Right ventricle myocardium inferior (tissue), 1 donor: Measurements from ENCODE around the gene IGLL1. TPM values are rescaled to one million over a fixed set of nuclear protein-coding genes. Genes with fewer than 3 reads are reported as not detected.
"Not testable (repeated sequence)": the region's sequence is repeated elsewhere in the genome, so short reads cannot be mapped to it uniquely, and the experiment has no call there.

Experiments
- ATAC-seq: fragments of 200-7000 bp; cut with Tn5 transposase; one replicate; pipeline ENCODE4 v1.9.1; 2020; ENCODE audit warnings: mild to moderate bottlenecking, moderate library complexity
- DNase-seq: peaks from one replicate; pipeline ENCODE4 v3.0.0; 2021; ENCODE audit errors: missing footprints
- intact Hi-C: fragments of 100-400 bp; cut with DNase I; formaldehyde crosslinking; loops from one replicate; pipeline ENCODE4 v1.11.0; 2022
- total RNA-seq: library from RNA; stranded (reverse); fragmentation: NEBNext Ultra II Directional; extraction: Animal tissue kit (Norgen Biotek cat#: 25700); gene quantifications from one replicate; pipeline ENCODE4 v1.2.1, GENCODE V29; 2021
- donor health status: DM: no; HTN: yes; CAD: no; lungs with severe emphysema.

The IGLL1 gene
- total RNA-seq, 1 donor from 2014 or later: not detected

GRCh38 chr22:23597576-23598268, 17.6 kb upstream of the IGLL1 start:
- ATAC-seq, intact Hi-C loops, DNase-seq: not testable (repeated sequence)

GRCh38 chr22:23595904-23596303, 15.8 kb upstream of the IGLL1 start:
- intact Hi-C loops: not testable (repeated sequence)

GRCh38 chr22:23591846-23592245, 11.8 kb upstream of the IGLL1 start:
- DNase-seq (no peak), ATAC-seq (no peak)
- intact Hi-C loops: no loop called here

More at GRCh38 chr22:23595904-23596303, 15.8 kb upstream of the IGLL1 start:
- DNase-seq, ATAC-seq: not testable (repeated sequence)

GRCh38 chr22:23591201-23591791, 11.2 kb upstream of the IGLL1 start:
- DNase-seq (no peak), ATAC-seq (peak; percentile 64)
- intact Hi-C loops: no loop called here

GRCh38 chr22:23583836-23584235, 3.7 kb upstream of the IGLL1 start:
- intact Hi-C loops: no loop called here
- DNase-seq: no peak
- no peak for ATAC-seq

GRCh38 chr22:23583153-23583552, 3.1 kb upstream of the IGLL1 start:
- no peak for DNase-seq
- ATAC-seq: no peak
- intact Hi-C loops: no loop called here

- intact Hi-C loops: no loop called here
- ATAC-seq (no peak), DNase-seq (no peak)
Observed at GRCh38 chr22:23581260-23581650, 1.2 kb upstream of the IGLL1 start.

- ATAC-seq (no peak), DNase-seq (no peak)
- intact Hi-C loops: no loop called here
Observed at GRCh38 chr22:23580576-23581259, 628 bp upstream of the IGLL1 start.

GRCh38 chr22:23579280-23579679, 810 bp downstream of the IGLL1 start:
- DNase-seq: no peak
- ATAC-seq: no peak
- intact Hi-C loops: no loop called here

- DNase-seq: no peak
- no peak for ATAC-seq
- intact Hi-C loops: no loop called here
Observed at GRCh38 chr22:23578306-23578705, 1.8 kb downstream of the IGLL1 start.

GRCh38 chr22:23576681-23577080, 3.4 kb downstream of the IGLL1 start:
- intact Hi-C loops: no loop called here
- ATAC-seq: no peak

GRCh38 chr22:23575601-23576000, 4.5 kb downstream of the IGLL1 start:
- ATAC-seq (no peak), DNase-seq (no peak)
- intact Hi-C loops: no loop called here

More at GRCh38 chr22:23576681-23577080, 3.4 kb downstream of the IGLL1 start:
- DNase-seq: no peak

GRCh38 chr22:23574877-23575276, 5.2 kb downstream of the IGLL1 start:
- intact Hi-C loops: no loop called here
- DNase-seq: no peak
- peak; percentile 25 for ATAC-seq

- DNase-seq: no peak
- no peak for ATAC-seq
- intact Hi-C loops: no loop called here
Observed at GRCh38 chr22:23574371-23574811, 5.7 kb downstream of the IGLL1 start.

- intact Hi-C loops, ATAC-seq, DNase-seq: not testable (repeated sequence)
Observed at GRCh38 chr22:23573701-23574235, 6.3 kb downstream of the IGLL1 start.

GRCh38 chr22:23573106-23573505, 7.0 kb downstream of the IGLL1 start:
- intact Hi-C loops, ATAC-seq, DNase-seq: not testable (repeated sequence)

- intact Hi-C loops: no loop called here
- DNase-seq: no peak
- ATAC-seq: no peak
Observed at GRCh38 chr22:23571486-23571885, 8.6 kb downstream of the IGLL1 start.

- ATAC-seq: no peak
- intact Hi-C loops: no loop called here
- no peak for DNase-seq
Observed at GRCh38 chr22:23570681-23571080, 9.4 kb downstream of the IGLL1 start.

- intact Hi-C loops: no loop called here
- no peak for DNase-seq
- ATAC-seq: no peak
Observed at GRCh38 chr22:23569716-23570115, 10.4 kb downstream of the IGLL1 start.

GRCh38 chr22:23569291-23569690, 10.8 kb downstream of the IGLL1 start:
- intact Hi-C loops: no loop called here
- ATAC-seq: no peak
- DNase-seq: no peak
